GM12873 (cell line): Measurements from ENCODE around the gene MTA2.

ENCODE experiments used
- CTCF ChIP-seq: IDR thresholded peaks from 2 replicates; pipeline ENCODE4 v1.5.1; 2012; ENCODE audit warnings: low read depth, mild to moderate bottlenecking, moderate library complexity, low read length, control low read depth; ENCODE audit not compliant: insufficient read depth; ENCODE audit errors: missing control alignments

The MTA2 gene

DNA sequence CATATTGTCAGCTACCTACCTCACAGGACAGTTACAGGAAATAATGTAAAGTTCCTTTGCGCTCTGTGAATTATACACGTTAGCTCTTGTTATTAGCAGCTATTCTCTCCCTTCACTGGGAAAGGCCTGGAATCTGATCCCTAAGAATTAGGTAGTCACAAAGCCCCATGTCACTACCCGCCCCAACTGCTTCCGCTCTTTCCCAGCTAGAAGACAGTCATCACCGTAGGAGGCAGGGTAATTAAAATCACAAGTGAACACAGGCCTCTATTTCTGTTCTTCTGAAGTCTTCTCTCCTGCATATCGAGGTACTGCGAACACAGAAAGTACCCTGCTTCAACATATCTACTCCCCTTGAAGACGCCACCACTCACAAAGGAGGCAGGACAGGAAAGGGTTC lies 42.5 kb downstream of the MTA2 start:
- TF ChIP-seq CTCF = no peak

DNA sequence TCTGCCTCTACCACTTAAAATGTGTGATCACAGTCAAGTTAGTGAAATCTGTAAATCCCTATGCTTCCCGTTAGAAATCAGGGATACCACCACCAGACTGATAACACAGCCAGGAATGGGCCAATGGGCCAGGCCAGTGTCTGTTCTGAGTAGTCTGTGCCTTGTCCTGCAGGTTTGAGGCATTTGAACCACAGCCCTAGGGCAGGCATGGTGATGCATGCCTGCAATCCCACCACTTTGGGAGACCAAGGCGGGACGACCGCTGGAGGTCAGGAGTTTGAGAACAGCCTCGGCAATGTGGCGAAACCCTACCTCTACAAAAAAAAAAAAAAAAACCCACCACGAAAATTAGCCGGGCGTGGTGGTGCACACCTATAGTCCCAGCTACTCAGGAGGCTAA lies 43.0 kb downstream of the MTA2 start:
- no peak for TF ChIP-seq CTCF

GRCh38 chr11:62556875-62557631 lies 44.6 kb downstream of the MTA2 start:
- no peak for TF ChIP-seq CTCF

DNA sequence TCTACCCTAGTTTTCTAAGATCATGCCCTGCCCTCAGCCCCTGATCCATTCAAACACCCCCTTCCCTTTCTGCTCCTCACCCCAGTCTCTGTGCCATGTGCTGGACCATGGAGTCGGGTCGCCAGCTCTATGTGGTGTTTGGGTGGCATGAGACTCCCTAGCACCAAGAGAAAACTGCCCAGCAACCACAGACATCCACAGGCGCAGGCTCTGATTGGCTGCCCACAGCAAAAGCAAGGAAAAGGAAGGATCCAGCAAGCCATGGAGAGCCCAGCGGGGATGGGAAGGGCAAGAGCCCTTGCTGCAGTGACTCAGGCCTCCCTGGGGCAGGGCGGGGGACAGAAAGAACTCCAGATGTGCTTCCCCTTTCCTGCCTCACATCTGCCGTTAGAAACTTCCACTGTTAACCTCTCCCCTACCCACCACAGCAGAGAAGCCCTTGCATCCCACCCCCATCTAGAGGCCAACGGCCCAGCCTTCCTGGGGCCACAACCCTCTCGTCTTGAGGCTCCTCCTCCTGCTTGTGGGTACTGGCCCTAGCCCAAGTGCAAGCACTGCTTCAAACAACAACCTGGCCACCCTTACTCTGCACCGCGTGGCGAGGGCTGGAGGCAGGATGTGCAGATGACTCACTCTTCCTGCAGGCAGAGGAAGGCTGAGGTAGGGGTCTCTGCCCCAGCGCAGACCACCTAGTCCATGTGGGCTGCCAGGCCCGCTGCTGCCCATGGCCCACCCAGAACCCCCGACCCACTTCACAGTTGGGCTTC lies 45.4 kb downstream of the MTA2 start:
- TF ChIP-seq CTCF = no peak

DNA sequence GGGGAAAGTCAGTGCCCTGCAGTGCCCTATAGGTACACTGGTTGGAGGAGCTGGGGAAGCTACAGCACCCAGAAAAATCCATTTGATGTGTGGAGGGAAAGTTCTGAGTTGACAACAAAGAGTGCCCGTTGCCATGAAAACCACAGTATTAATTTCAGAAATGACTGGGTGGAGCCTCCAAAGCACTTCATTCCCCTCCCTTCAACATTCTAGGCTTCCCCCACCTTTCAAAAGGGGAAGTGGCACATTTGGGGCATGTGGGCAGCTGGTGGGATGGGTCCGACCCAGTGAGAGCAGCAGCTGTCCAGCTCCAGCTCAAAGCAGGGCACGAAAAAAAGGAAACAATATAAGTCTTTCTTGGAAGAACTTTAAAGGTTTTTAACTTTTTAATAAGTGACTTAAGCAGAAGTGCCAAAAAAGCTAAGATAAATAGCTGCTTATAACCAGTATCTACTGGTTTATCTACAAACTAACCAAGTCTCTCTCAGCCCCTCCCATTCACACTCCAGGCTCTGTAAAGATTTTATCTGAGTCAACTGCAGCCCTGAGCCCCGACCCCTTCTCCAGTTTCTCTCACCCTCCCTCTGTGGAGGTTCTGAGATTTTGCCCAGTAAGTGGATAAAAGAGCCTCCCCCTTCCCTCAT lies 46.1 kb downstream of the MTA2 start:
- no peak for TF ChIP-seq CTCF

DNA sequence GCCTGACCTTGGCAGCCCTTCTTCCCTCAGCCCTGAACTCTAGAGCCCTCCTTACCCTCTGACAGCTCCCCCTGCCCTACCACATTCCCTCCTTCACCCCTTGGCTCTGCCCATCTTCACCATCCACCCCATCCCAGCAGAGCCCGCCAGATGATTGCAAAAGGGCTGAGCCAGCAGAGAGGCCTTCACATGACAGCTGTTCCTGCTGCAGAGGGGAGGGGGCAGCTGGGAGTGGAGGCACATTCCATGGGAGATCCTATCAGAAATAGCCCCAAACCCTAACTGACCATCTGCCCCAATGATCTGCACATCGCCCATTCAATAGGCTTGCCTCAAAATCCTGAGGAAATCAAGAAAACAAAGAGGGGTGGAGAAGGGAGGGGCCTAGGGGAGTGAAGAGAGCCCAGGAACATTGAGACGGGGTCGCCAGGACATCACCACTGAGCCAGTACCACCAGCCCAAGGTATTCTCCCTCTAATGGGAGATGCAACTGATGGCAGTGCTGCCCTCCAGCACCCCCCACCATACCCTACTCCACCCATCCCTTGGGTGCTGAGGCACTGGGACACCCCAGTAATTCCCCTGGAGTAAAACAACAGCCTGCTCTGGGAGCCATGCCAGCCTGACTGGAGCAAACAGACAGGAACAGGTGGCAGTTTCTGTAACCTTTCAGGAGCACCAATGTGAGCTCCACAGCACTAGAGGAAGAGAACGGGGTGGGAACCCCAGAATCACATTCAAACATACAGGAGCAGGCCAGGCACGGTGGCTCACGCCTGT lies 47.1 kb downstream of the MTA2 start:
- no peak for TF ChIP-seq CTCF
